DOHH2 (cell line): Measurements from ENCODE around the gene DSE.

Experiments used
- H3F3A ChIP-seq: fragments of 200-600 bp; sonication (generic), shearing (Covaris generic); 2 replicates; pipeline ENCODE4 v1.6.0; 2016; ENCODE audit warnings: antibody characterized with exemption, mild to moderate bottlenecking; ENCODE audit not compliant: control insufficient read depth, insufficient read depth
- H3K27ac ChIP-seq: fragments of 200-600 bp; sonication (generic); 2 replicates; pipeline ENCODE4 v1.5.1; 2014; ENCODE audit warnings: low read depth, mild to moderate bottlenecking, low read length, moderate library complexity
- H3K27me3 ChIP-seq: fragments of 200-600 bp; sonication (generic); 2 replicates; pipeline ENCODE4 v1.6.1; 2014; ENCODE audit warnings: mild to moderate bottlenecking, low read length, mixed read lengths; ENCODE audit not compliant: control insufficient read depth
- H3K36me3 ChIP-seq: fragments of 200-600 bp; sonication (generic); 2 replicates; pipeline ENCODE4 v1.6.1; 2014; ENCODE audit warnings: mild to moderate bottlenecking, low read length, moderate library complexity, mixed read lengths; ENCODE audit not compliant: control insufficient read depth
- H3K4me1 ChIP-seq: fragments of 200-600 bp; sonication (generic); 2 replicates; pipeline ENCODE4 v1.6.1; 2014; ENCODE audit warnings: mild to moderate bottlenecking, low read length, mixed read lengths; ENCODE audit not compliant: control insufficient read depth
- H3K4me2 ChIP-seq: fragments of 200-600 bp; sonication (generic); 2 replicates; pipeline ENCODE4 v1.6.0; 2014; ENCODE audit warnings: mild to moderate bottlenecking, low read length, moderate library complexity
- H3K4me3 ChIP-seq: fragments of 200-600 bp; sonication (generic); 2 replicates; pipeline ENCODE4 v1.5.1; 2014; ENCODE audit warnings: mild to moderate bottlenecking, low read length, mixed read lengths
- H3K79me2 ChIP-seq: fragments of 200-600 bp; sonication (generic); 2 replicates; pipeline ENCODE4 v1.6.1; 2014; ENCODE audit warnings: mild to moderate bottlenecking, low read length, mixed read lengths; ENCODE audit not compliant: control insufficient read depth
- H3K9me2 ChIP-seq: fragments of 200-600 bp; sonication (generic); replicated peaks from 2 replicates; pipeline ENCODE4 v1.6.1; 2014; ENCODE audit warnings: mild to moderate bottlenecking, low read length, mixed read lengths; ENCODE audit not compliant: control insufficient read depth
- H3K9me3 ChIP-seq: fragments of 200-600 bp; sonication (generic); 2 replicates; pipeline ENCODE4 v1.6.1; 2014; ENCODE audit warnings: antibody characterized with exemption, low read length, mixed read lengths; ENCODE audit not compliant: control insufficient read depth, insufficient read depth
- H4K20me1 ChIP-seq: fragments of 200-600 bp; sonication (generic); 2 replicates; pipeline ENCODE4 v1.6.0; 2014; ENCODE audit warnings: low read depth, mild to moderate bottlenecking, antibody characterized with exemption, low read length, moderate library complexity; ENCODE audit not compliant: control insufficient read depth, insufficient read depth
- EZH2phosphoT487 ChIP-seq: fragments of 200-600 bp; sonication (generic); IDR thresholded peaks from 2 replicates; pipeline ENCODE4 v1.6.1; 2017; ENCODE audit warnings: borderline replicate concordance, mild to moderate bottlenecking, antibody characterized with exemption, low read length, moderate library complexity, mixed read lengths
- TF ChIP-seq, protein P1 (sequence below): fragments of 200-600 bp; sonication (generic); IDR thresholded peaks from one replicate; pipeline ENCODE4 v1.5.1; 2014; ENCODE audit warnings: antibody characterized with exemption, mild to moderate bottlenecking, low read depth, low read length; ENCODE audit not compliant: poor library complexity, severe bottlenecking

The DSE gene

DNA sequence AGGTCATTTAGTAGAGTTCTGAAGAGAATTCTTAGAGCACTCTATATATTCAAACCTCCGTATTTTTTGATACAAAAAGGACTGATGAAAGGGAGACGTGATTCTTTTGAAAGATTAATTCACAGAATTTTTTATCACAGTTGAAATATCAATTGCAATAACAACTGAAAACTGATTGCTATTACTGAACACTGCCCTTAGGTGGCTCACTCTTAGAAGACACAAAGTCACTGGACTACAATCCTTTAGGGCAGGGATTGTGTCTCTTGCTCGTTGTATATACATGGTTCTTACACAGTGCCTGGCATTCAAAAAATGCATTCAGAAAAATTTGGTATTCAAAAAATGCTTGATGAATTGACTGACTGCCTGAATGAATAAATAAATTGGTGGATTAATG lies 73.3 kb downstream of the DSE start:
- H3K4me2 ChIP-seq = no peak overlapping the region
- no peaks in the 10 kb centered on the region for H3K36me3 ChIP-seq
- no peak overlapping the region for H3K27ac ChIP-seq
- no peaks in the 10 kb centered on the region for H4K20me1 ChIP-seq
- H3K4me1 ChIP-seq = peaks cover under 1% of the 10 kb centered on the region; the same call in 1 of the 2 replicates
- H3K9me3 ChIP-seq = no peaks in the 10 kb centered on the region
- H3K4me3 ChIP-seq = no peak overlapping the region
- H3K27me3 ChIP-seq = peaks cover 30% of the 10 kb centered on the region
- H3K9me2 ChIP-seq = no peaks in the 10 kb centered on the region
- H3K79me2 ChIP-seq = no peaks in the 10 kb centered on the region
- H3F3A ChIP-seq = no peaks in the 10 kb centered on the region
- TF ChIP-seq, protein P1, sequence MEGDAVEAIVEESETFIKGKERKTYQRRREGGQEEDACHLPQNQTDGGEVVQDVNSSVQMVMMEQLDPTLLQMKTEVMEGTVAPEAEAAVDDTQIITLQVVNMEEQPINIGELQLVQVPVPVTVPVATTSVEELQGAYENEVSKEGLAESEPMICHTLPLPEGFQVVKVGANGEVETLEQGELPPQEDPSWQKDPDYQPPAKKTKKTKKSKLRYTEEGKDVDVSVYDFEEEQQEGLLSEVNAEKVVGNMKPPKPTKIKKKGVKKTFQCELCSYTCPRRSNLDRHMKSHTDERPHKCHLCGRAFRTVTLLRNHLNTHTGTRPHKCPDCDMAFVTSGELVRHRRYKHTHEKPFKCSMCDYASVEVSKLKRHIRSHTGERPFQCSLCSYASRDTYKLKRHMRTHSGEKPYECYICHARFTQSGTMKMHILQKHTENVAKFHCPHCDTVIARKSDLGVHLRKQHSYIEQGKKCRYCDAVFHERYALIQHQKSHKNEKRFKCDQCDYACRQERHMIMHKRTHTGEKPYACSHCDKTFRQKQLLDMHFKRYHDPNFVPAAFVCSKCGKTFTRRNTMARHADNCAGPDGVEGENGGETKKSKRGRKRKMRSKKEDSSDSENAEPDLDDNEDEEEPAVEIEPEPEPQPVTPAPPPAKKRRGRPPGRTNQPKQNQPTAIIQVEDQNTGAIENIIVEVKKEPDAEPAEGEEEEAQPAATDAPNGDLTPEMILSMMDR = peak; percentile 66
- TF ChIP-seq EZH2phosphoT487 = no peak

GRCh38 chr6:116444575-116444974 lies 73.8 kb downstream of the DSE start:
- H4K20me1 ChIP-seq = no peaks in the 10 kb centered on the region
- H3K27ac ChIP-seq = no peak overlapping the region
- H3K4me2 ChIP-seq = no peak overlapping the region
- no peaks in the 10 kb centered on the region for H3K36me3 ChIP-seq
- H3K27me3 ChIP-seq = peaks cover 34% of the 10 kb centered on the region
- H3K4me3 ChIP-seq = no peak overlapping the region
- TF ChIP-seq, protein P1 = no peak
- TF ChIP-seq EZH2phosphoT487 = no peak
- no peaks in the 10 kb centered on the region for H3K4me1 ChIP-seq
- H3F3A ChIP-seq = no peaks in the 10 kb centered on the region
- H3K9me3 ChIP-seq = no peaks in the 10 kb centered on the region
- no peaks in the 10 kb centered on the region for H3K9me2 ChIP-seq
- no peaks in the 10 kb centered on the region for H3K79me2 ChIP-seq

- H3K27ac ChIP-seq = no peak overlapping the region
- no peaks in the 10 kb centered on the region for H3F3A ChIP-seq
- H3K27me3 ChIP-seq = peaks cover 35% of the 10 kb centered on the region
Observed at GRCh38 chr6:116445102-116445501, 74.4 kb downstream of the DSE start.

More at GRCh38 chr6:116445102-116445501, 74.4 kb downstream of the DSE start:
- H3K36me3 ChIP-seq = no peaks in the 10 kb centered on the region
- H3K9me2 ChIP-seq = no peaks in the 10 kb centered on the region
- no peaks in the 10 kb centered on the region for H3K4me1 ChIP-seq
- H3K9me3 ChIP-seq = no peaks in the 10 kb centered on the region
- no peaks in the 10 kb centered on the region for H4K20me1 ChIP-seq
- no peak overlapping the region for H3K4me2 ChIP-seq
- H3K4me3 ChIP-seq = no peak overlapping the region
- no peaks in the 10 kb centered on the region for H3K79me2 ChIP-seq
- TF ChIP-seq, protein P1 = no peak
- no peak for TF ChIP-seq EZH2phosphoT487
